Stimulated activated naive CD8-positive, alpha-beta T cell treated with anti-CD3 and anti-CD28 coated beads, Interleukin-15, Interleukin-2, amounts not matched to agents 100 ng/mL and 50 ng/mL, for 24 hours (primary cell): Measurements from ENCODE around the gene SHROOM2.
"Not testable (repeated sequence)": the region's sequence is repeated elsewhere in the genome, so short reads cannot be mapped to it uniquely, and the experiment has no call there.

Experiments
- H3K27ac Mint-ChIP-seq: one replicate; pipeline ENCODE4 v1.8.0; 2021; ENCODE audit warnings: mild to moderate bottlenecking, mixed read lengths
- H3K27me3 Mint-ChIP-seq: one replicate; pipeline ENCODE4 v1.8.0; 2021; ENCODE audit warnings: mixed read lengths
- H3K36me3 Mint-ChIP-seq: one replicate; pipeline ENCODE4 v1.8.0; 2021; ENCODE audit warnings: low read depth, mixed read lengths
- H3K4me1 Mint-ChIP-seq: one replicate; pipeline ENCODE4 v1.8.0; 2021; ENCODE audit warnings: low read depth, mixed read lengths
- H3K4me3 Mint-ChIP-seq: one replicate; pipeline ENCODE4 v1.8.0; 2021; ENCODE audit warnings: mild to moderate bottlenecking, mixed read lengths
- H3K9me3 Mint-ChIP-seq: one replicate; pipeline ENCODE4 v1.8.0; 2021; ENCODE audit warnings: mixed read lengths

SHROOM2 gene

GRCh38 chrX:9804444-9804843 is 18.2 kb downstream of the SHROOM2 start:
- H3K36me3 Mint-ChIP-seq = no peaks in the 10 kb centered on the region
- H3K27me3 Mint-ChIP-seq = peaks cover 6% of the 10 kb centered on the region
- no peak overlapping the region for H3K4me3 Mint-ChIP-seq
- H3K4me1 Mint-ChIP-seq = no peaks in the 10 kb centered on the region
- H3K27ac Mint-ChIP-seq = no peak overlapping the region
- peaks cover 6% of the 10 kb centered on the region for H3K9me3 Mint-ChIP-seq

GRCh38 chrX:9805956-9806355 is 19.7 kb downstream of the SHROOM2 start:
- Mint-ChIP-seq H3K4me1 (no peaks in the 10 kb centered on the region), H3K4me3 (no peak overlapping the region), H3K27ac (no peak overlapping the region), H3K36me3 (no peaks in the 10 kb centered on the region), H3K27me3 (no peaks in the 10 kb centered on the region), H3K9me3 (no peaks in the 10 kb centered on the region)

- Mint-ChIP-seq H3K4me1 (no peaks in the 10 kb centered on the region), H3K4me3 (no peak overlapping the region), H3K9me3 (no peaks in the 10 kb centered on the region), H3K36me3 (no peaks in the 10 kb centered on the region), H3K27me3 (no peaks in the 10 kb centered on the region), H3K27ac (no peak overlapping the region)
Measured at GRCh38 chrX:9807355-9808182, 21.3 kb downstream of the SHROOM2 start.

- H3K4me3 Mint-ChIP-seq, H3K4me1 Mint-ChIP-seq, H3K9me3 Mint-ChIP-seq, H3K36me3 Mint-ChIP-seq, H3K27me3 Mint-ChIP-seq, H3K27ac Mint-ChIP-seq: not testable (repeated sequence)
Measured at GRCh38 chrX:9809876-9810275, 23.6 kb downstream of the SHROOM2 start.

- not testable (repeated sequence) for H3K36me3 Mint-ChIP-seq, H3K27me3 Mint-ChIP-seq, H3K4me1 Mint-ChIP-seq, H3K27ac Mint-ChIP-seq, H3K9me3 Mint-ChIP-seq, H3K4me3 Mint-ChIP-seq
Measured at GRCh38 chrX:9811086-9811485, 24.9 kb downstream of the SHROOM2 start.

- Mint-ChIP-seq H3K4me1 (no peaks in the 10 kb centered on the region), H3K27me3 (peaks cover 15% of the 10 kb centered on the region), H3K36me3 (no peaks in the 10 kb centered on the region), H3K27ac (no peak overlapping the region), H3K4me3 (no peak overlapping the region), H3K9me3 (no peaks in the 10 kb centered on the region)
Measured at GRCh38 chrX:9816084-9816700, 30.0 kb downstream of the SHROOM2 start.

GRCh38 chrX:9821572-9821971 is 35.3 kb downstream of the SHROOM2 start:
- H3K4me1 Mint-ChIP-seq = no peaks in the 10 kb centered on the region
- no peak overlapping the region for H3K4me3 Mint-ChIP-seq

GRCh38 chrX:9824554-9824953 is 38.3 kb downstream of the SHROOM2 start:
- Mint-ChIP-seq H3K4me1 (no peaks in the 10 kb centered on the region), H3K9me3 (no peaks in the 10 kb centered on the region), H3K4me3 (no peak overlapping the region), H3K27me3 (peaks cover 5% of the 10 kb centered on the region), H3K27ac (no peak overlapping the region), H3K36me3 (no peaks in the 10 kb centered on the region)

More at GRCh38 chrX:9821572-9821971, 35.3 kb downstream of the SHROOM2 start:
- no peaks in the 10 kb centered on the region for H3K36me3 Mint-ChIP-seq
- H3K9me3 Mint-ChIP-seq = no peaks in the 10 kb centered on the region
- peaks cover 18% of the 10 kb centered on the region for H3K27me3 Mint-ChIP-seq
- H3K27ac Mint-ChIP-seq = no peak overlapping the region

- no peaks in the 10 kb centered on the region for H3K9me3 Mint-ChIP-seq
- no peak overlapping the region for H3K4me3 Mint-ChIP-seq
- no peak overlapping the region for H3K27ac Mint-ChIP-seq
Measured at GRCh38 chrX:9825129-9825790, 39.0 kb downstream of the SHROOM2 start.

GRCh38 chrX:9825966-9826365 is 39.7 kb downstream of the SHROOM2 start:
- peaks cover 5% of the 10 kb centered on the region for H3K27me3 Mint-ChIP-seq
- no peaks in the 10 kb centered on the region for H3K36me3 Mint-ChIP-seq
- no peaks in the 10 kb centered on the region for H3K4me1 Mint-ChIP-seq
- H3K4me3 Mint-ChIP-seq = no peak overlapping the region
- H3K27ac Mint-ChIP-seq = no peak overlapping the region
- H3K9me3 Mint-ChIP-seq = no peaks in the 10 kb centered on the region

More at GRCh38 chrX:9825129-9825790, 39.0 kb downstream of the SHROOM2 start:
- no peaks in the 10 kb centered on the region for H3K4me1 Mint-ChIP-seq
- no peaks in the 10 kb centered on the region for H3K36me3 Mint-ChIP-seq
- peaks cover 5% of the 10 kb centered on the region for H3K27me3 Mint-ChIP-seq

GRCh38 chrX:9829308-9830267 is 43.4 kb downstream of the SHROOM2 start:
- Mint-ChIP-seq H3K4me3 (no peak overlapping the region), H3K27me3 (peaks cover 3% of the 10 kb centered on the region), H3K4me1 (no peaks in the 10 kb centered on the region), H3K9me3 (no peaks in the 10 kb centered on the region), H3K27ac (peak overlapping the region; percentile 21), H3K36me3 (no peaks in the 10 kb centered on the region)

GRCh38 chrX:9832811-9833210 is 46.6 kb downstream of the SHROOM2 start:
- Mint-ChIP-seq H3K27me3 (peaks cover 3% of the 10 kb centered on the region), H3K4me3 (no peak overlapping the region), H3K27ac (no peak overlapping the region), H3K4me1 (no peaks in the 10 kb centered on the region), H3K9me3 (no peaks in the 10 kb centered on the region), H3K36me3 (no peaks in the 10 kb centered on the region)

GRCh38 chrX:9835585-9836210 is 49.5 kb downstream of the SHROOM2 start:
- Mint-ChIP-seq H3K36me3 (no peaks in the 10 kb centered on the region), H3K27me3 (peaks cover 17% of the 10 kb centered on the region), H3K27ac (no peak overlapping the region), H3K9me3 (no peaks in the 10 kb centered on the region), H3K4me3 (no peak overlapping the region), H3K4me1 (no peaks in the 10 kb centered on the region)

- no peaks in the 10 kb centered on the region for H3K36me3 Mint-ChIP-seq
- peaks cover 10% of the 10 kb centered on the region for H3K4me1 Mint-ChIP-seq
- H3K27me3 Mint-ChIP-seq = peaks cover 34% of the 10 kb centered on the region
- no peaks in the 10 kb centered on the region for H3K9me3 Mint-ChIP-seq
- H3K4me3 Mint-ChIP-seq = no peak overlapping the region
- H3K27ac Mint-ChIP-seq = no peak overlapping the region
Measured at GRCh38 chrX:9842541-9842940, 56.3 kb downstream of the SHROOM2 start.
